Astrocyte (in vitro differentiated cells and primary cell): ENCODE data around the gene TPO.
"Not testable (repeated sequence)": the region's sequence is repeated elsewhere in the genome, so short reads cannot be mapped to it uniquely, and the experiment has no call there.

Source experiments
- CTCF ChIP-seq: IDR thresholded peaks from 2 replicates; pipeline ENCODE4 v1.5.1; 2011; ENCODE audit warnings: low read depth, mild to moderate bottlenecking, inconsistent platforms, low read length, moderate library complexity; ENCODE audit not compliant: insufficient read depth
- EZH2 ChIP-seq: IDR thresholded peaks from 2 replicates; pipeline ENCODE4 v1.6.1; 2012; ENCODE audit warnings: mild to moderate bottlenecking, low read length, inconsistent platforms; ENCODE audit not compliant: insufficient read depth

GRCh38 chr2:1492231-1492630 is 79.0 kb downstream of the TPO start:
- not testable (repeated sequence) for TF ChIP-seq CTCF, EZH2
